Fibroblast of lung (primary cell): Measurements from ENCODE around the gene FBXL14. TPM values are rescaled to one million over a fixed set of nuclear protein-coding genes. Genes with fewer than 3 reads are reported as not detected.

Experiments
- DNase-seq, 2 donors: peaks; one replicate each; pipeline versions ENCODE4 v3.0.0 to v3.0.0-alpha.2; 2010; ENCODE audit warnings: low read depth in 2 of 2
- H2AFZ ChIP-seq: 2 replicates; pipeline ENCODE4 v1.5.1; 2012; ENCODE audit warnings: low read length, control low read depth, inconsistent platforms
- H3K27ac ChIP-seq: 2 replicates; pipeline ENCODE4 v1.5.1; 2011; ENCODE audit warnings: low read length, control low read depth; ENCODE audit not compliant: insufficient read depth
- H3K27me3 ChIP-seq: 2 replicates; pipeline ENCODE4 v1.5.1; 2011; ENCODE audit warnings: mild to moderate bottlenecking, low read length; ENCODE audit not compliant: control insufficient read depth, insufficient read depth
- H3K36me3 ChIP-seq: 2 replicates; pipeline ENCODE4 v1.5.1; 2011; ENCODE audit warnings: low read length; ENCODE audit not compliant: control insufficient read depth, insufficient read depth
- H3K4me1 ChIP-seq: 2 replicates; pipeline ENCODE4 v1.5.1; 2011; ENCODE audit warnings: low read length; ENCODE audit not compliant: control insufficient read depth, insufficient read depth; ENCODE audit errors: extremely low read depth
- H3K4me2 ChIP-seq: 2 replicates; pipeline ENCODE4 v1.5.1; 2011; ENCODE audit warnings: low read length, control low read depth; ENCODE audit not compliant: insufficient read depth; ENCODE audit errors: extremely low read depth
- H3K4me3 ChIP-seq, 4 experiments: fragments of 200-600 bp in 1 of 4; sonication (generic) in 1 of 4; replicated peaks in 1 of 4; 2 replicates each; pipeline ENCODE4 v1.5.1; 2011 to 2016; ENCODE audit warnings: low read length in 4 of 4, low read depth in 3 of 4, mild to moderate bottlenecking in 3 of 4, control low read depth in 2 of 4, inconsistent platforms in 1 of 4, mixed read lengths in 1 of 4; ENCODE audit not compliant: insufficient read depth in 1 of 4; ENCODE audit errors: control extremely low read depth in 1 of 4
- H3K79me2 ChIP-seq: 2 replicates; pipeline ENCODE4 v1.5.1; 2012; ENCODE audit warnings: mild to moderate bottlenecking, low read length, inconsistent platforms; ENCODE audit not compliant: control insufficient read depth, insufficient read depth
- H3K9ac ChIP-seq: 2 replicates; pipeline ENCODE4 v1.5.1; 2011; ENCODE audit warnings: mild to moderate bottlenecking, low read length, control low read depth; ENCODE audit not compliant: insufficient read depth
- H3K9me3 ChIP-seq: 2 replicates; pipeline ENCODE4 v1.5.1; 2012; ENCODE audit warnings: low read depth, low read length; ENCODE audit not compliant: control insufficient read depth, insufficient read depth
- H4K20me1 ChIP-seq: 2 replicates; pipeline ENCODE4 v1.5.1; 2011; ENCODE audit warnings: low read length; ENCODE audit not compliant: control insufficient read depth, insufficient read depth; ENCODE audit errors: extremely low read depth
- EZH2 ChIP-seq: IDR thresholded peaks from 2 replicates; pipeline ENCODE4 v1.5.1; 2012; ENCODE audit warnings: low read length, control low read depth, mild to moderate bottlenecking; ENCODE audit errors: missing control alignments
- polyA plus RNA-seq, 2 donors: library from polyadenylated mRNA; depleted of rRNA in 1 of 2; stranded (reverse) in 1 of 2; unstranded in 1 of 2; fragments of >200 nt; gene quantifications; 2 replicates each; pipeline ENCODE4 v1.2.1, GENCODE V29; 2011 to 2012; ENCODE audit warnings: missing spikeins in 1 of 2
- total RNA-seq: library from RNA; depleted of rRNA; stranded (reverse); fragments of >200 nt; gene quantifications from 2 replicates; pipeline ENCODE4 v1.2.1, GENCODE V29; 2014
- TF ChIP-seq, protein P1 (sequence below), 2 donors: IDR thresholded peaks in 1 of 2; conservative IDR thresholded peaks in 1 of 2; 1 replicate in 1 of 2; 2 replicates in 1 of 2; pipeline ENCODE4 v1.5.1; 2011 to 2012; ENCODE audit warnings: low read length in 2 of 2, control low read depth in 1 of 2, inconsistent platforms in 1 of 2, low read depth in 1 of 2, mild to moderate bottlenecking in 1 of 2

FBXL14 gene
- total and polyA plus RNA-seq, 2 donors (not counting 1 experiment from before 2014, with no cell fraction given), result 2.6 to 6.4 TPM

DNA sequence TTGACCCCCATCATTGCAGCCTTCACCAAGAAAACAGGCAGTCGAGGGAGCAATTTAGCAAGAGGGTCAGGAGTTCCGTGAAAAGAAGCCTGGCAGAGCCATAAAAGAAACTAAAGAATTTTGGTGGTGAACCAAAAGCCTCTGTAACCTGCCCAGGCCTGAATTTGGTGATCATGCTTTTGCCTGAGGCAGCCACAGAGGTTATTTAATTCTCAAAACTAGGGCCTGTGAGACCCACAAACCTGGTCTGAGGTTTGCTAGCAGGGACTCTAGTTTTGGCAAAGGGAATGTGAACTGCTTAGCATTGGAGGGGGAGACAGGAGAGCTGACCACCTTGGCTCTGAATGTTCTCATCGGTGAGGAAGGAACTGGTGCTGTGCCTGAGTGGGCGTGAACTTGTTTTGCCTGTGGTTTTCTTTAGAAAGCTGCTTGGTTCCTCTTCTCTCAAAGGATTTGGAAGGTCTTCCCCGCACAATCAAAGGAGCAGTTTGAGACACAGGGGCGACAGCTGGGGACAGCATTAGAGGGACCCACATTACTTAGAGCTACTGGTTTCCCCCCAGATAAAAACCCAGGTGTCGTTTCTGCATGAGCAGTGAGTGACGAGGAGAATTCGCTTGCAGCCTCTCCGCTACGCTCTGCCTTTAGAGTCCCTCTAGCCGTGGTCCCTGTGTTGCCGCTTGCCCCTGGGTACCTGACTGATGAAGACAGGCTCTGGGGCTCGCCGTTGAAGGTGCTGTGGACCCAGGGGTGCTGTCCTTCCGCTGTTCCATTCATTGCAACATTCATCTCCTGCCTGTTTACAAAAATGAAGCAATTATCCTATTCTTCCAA is 22.1 kb upstream of the FBXL14 start:
- H3K27me3 ChIP-seq, result no peaks in the 10 kb centered on the region
- no peak overlapping the region for H2AFZ ChIP-seq

DNA sequence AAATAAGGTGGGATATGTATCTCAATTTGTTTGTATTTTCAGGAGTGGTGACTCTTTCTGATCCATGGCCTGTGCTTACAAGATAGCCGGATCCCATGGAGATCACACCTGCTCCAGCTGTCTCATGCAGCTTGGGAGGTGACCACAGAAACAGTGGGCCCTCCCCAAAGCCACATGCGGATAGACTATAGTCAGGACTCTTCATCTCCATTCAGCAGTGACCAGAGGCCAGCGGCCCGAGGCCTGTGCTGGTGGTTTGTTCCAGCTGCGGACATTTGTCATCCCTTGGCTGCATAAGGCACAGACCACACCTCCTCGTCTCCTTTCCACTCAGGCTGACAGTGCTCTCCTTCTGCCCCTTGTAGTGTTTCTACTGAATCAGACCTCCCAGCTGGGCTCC is 20.0 kb upstream of the FBXL14 start:
- H3K79me2 ChIP-seq, result peaks cover 57% of the 10 kb centered on the region

More for the DNA sequence above, 22.1 kb upstream of the FBXL14 start:
- H3K9me3 ChIP-seq, result no peaks in the 10 kb centered on the region
- no peak overlapping the region for H3K9ac ChIP-seq
- no peak for TF ChIP-seq EZH2
- TF ChIP-seq, protein P1, sequence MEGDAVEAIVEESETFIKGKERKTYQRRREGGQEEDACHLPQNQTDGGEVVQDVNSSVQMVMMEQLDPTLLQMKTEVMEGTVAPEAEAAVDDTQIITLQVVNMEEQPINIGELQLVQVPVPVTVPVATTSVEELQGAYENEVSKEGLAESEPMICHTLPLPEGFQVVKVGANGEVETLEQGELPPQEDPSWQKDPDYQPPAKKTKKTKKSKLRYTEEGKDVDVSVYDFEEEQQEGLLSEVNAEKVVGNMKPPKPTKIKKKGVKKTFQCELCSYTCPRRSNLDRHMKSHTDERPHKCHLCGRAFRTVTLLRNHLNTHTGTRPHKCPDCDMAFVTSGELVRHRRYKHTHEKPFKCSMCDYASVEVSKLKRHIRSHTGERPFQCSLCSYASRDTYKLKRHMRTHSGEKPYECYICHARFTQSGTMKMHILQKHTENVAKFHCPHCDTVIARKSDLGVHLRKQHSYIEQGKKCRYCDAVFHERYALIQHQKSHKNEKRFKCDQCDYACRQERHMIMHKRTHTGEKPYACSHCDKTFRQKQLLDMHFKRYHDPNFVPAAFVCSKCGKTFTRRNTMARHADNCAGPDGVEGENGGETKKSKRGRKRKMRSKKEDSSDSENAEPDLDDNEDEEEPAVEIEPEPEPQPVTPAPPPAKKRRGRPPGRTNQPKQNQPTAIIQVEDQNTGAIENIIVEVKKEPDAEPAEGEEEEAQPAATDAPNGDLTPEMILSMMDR (conservative IDR thresholded peaks at IDR 0.05 in 1 of 2, IDR thresholded peaks at IDR 0.05 in 1 of 2; ENCODE audit: low read depth in 1 of 2, low read length in 2 of 2), result no peak
- H3K4me3 ChIP-seq, result no peak overlapping the region
- H4K20me1 ChIP-seq, result no peaks in the 10 kb centered on the region
- peaks cover 46% of the 10 kb centered on the region for H3K79me2 ChIP-seq
- H3K36me3 ChIP-seq, result no peaks in the 10 kb centered on the region
- no peak overlapping the region for H3K27ac ChIP-seq
- H3K4me1 ChIP-seq, result peaks cover 4% of the 10 kb centered on the region
- H3K4me2 ChIP-seq, result no peak overlapping the region
- DNase-seq, result no peak

GRCh38 chr12:1613860-1614259 is 19.5 kb upstream of the FBXL14 start:
- H3K4me1 ChIP-seq, result peaks cover 7% of the 10 kb centered on the region
- no peak for DNase-seq
- no peak overlapping the region for H3K4me3 ChIP-seq
- no peak overlapping the region for H3K9ac ChIP-seq
- H2AFZ ChIP-seq, result no peak overlapping the region
- no peaks in the 10 kb centered on the region for H3K36me3 ChIP-seq
- TF ChIP-seq, protein P1 (conservative IDR thresholded peaks at IDR 0.05 in 1 of 2, IDR thresholded peaks at IDR 0.05 in 1 of 2; ENCODE audit: low read depth in 1 of 2, low read length in 2 of 2), result no peak
- no peak for TF ChIP-seq EZH2
- no peaks in the 10 kb centered on the region for H4K20me1 ChIP-seq
- no peaks in the 10 kb centered on the region for H3K27me3 ChIP-seq
- peaks cover 62% of the 10 kb centered on the region for H3K79me2 ChIP-seq
- no peak overlapping the region for H3K4me2 ChIP-seq
- H3K9me3 ChIP-seq, result no peaks in the 10 kb centered on the region
- H3K27ac ChIP-seq, result no peak overlapping the region

More for the DNA sequence above, 20.0 kb upstream of the FBXL14 start:
- Histone ChIP-seq H4K20me1 (no peaks in the 10 kb centered on the region), H2AFZ (no peak overlapping the region), H3K36me3 (no peaks in the 10 kb centered on the region), H3K9me3 (no peaks in the 10 kb centered on the region), H3K4me3 (no peak overlapping the region), H3K4me1 (peaks cover 7% of the 10 kb centered on the region), H3K27ac (no peak overlapping the region), H3K27me3 (no peaks in the 10 kb centered on the region), H3K9ac (no peak overlapping the region), H3K4me2 (no peak overlapping the region)
- TF ChIP-seq, protein P1 (conservative IDR thresholded peaks at IDR 0.05 in 1 of 2, IDR thresholded peaks at IDR 0.05 in 1 of 2; ENCODE audit: low read depth in 1 of 2, low read length in 2 of 2), result no peak
- no peak for TF ChIP-seq EZH2
- DNase-seq, result no peak
